H1 (cell line): ENCODE results near the gene LRRC49. TPM values are rescaled to one million over a fixed set of nuclear protein-coding genes. Genes with fewer than 3 reads are reported as not detected.

ENCODE experiments used
- CTCF ChIA-PET: fragments of 300-600 bp; sonication (Branson Sonifier 250); formaldehyde crosslinking; loops from one replicate; lab custom pipeline; 2021; ENCODE audit not compliant: partially characterized antibody; lab: Charles Lee
- POLR2A ChIA-PET: fragments of 300-600 bp; sonication (Branson Sonifier 250); formaldehyde crosslinking; loops from one replicate; lab custom pipeline; 2021; ENCODE audit warnings: inconsistent platforms; ENCODE audit not compliant: partially characterized antibody; lab: Charles Lee
- DNase-seq, 2 experiments: peaks; one replicate each; pipeline versions ENCODE4 v3.0.0 to v3.0.0-alpha.2; 2010 to 2022; ENCODE audit warnings: low spot score in 2 of 2, low read depth in 1 of 2, mixed read lengths in 1 of 2
- FAIRE-seq: peaks from 2 replicates; lab custom pipeline; 2011; peaks lifted over from hg19 to GRCh38; lab: Jason Lieb, UNC
- H2AFZ ChIP-seq: 2 replicates; pipeline ENCODE4 v1.8.1; 2012; ENCODE audit warnings: low read length, inconsistent platforms
- H2AK5ac ChIP-seq: 2 replicates; pipeline ENCODE4 v1.6.1; 2013; ENCODE audit warnings: low read depth, low read length
- H2BK120ac ChIP-seq: replicated peaks from 2 replicates; pipeline ENCODE3; 2013; ENCODE audit warnings: low read depth, low read length, inconsistent platforms
- H2BK12ac ChIP-seq: 2 replicates; pipeline ENCODE4 v1.6.1; 2013; ENCODE audit warnings: low read depth, low read length
- H2BK15ac ChIP-seq: 2 replicates; pipeline ENCODE4 v1.6.1; 2013; ENCODE audit warnings: low read length
- H2BK20ac ChIP-seq: 2 replicates; pipeline ENCODE4 v1.6.1; 2013; ENCODE audit warnings: low read length
- H2BK5ac ChIP-seq: 2 replicates; pipeline ENCODE4 v1.6.1; 2013; ENCODE audit warnings: low read depth, low read length
- H3K14ac ChIP-seq: 2 replicates; pipeline ENCODE4 v1.6.1; 2013; ENCODE audit warnings: inconsistent platforms; ENCODE audit not compliant: insufficient read length
- H3K18ac ChIP-seq: 2 replicates; pipeline ENCODE4 v1.6.1; 2013; ENCODE audit warnings: low read length; ENCODE audit errors: extremely low read depth
- H3K23ac ChIP-seq: 2 replicates; pipeline ENCODE4 v1.6.1; 2013; ENCODE audit warnings: inconsistent platforms; ENCODE audit not compliant: insufficient read length
- H3K23me2 ChIP-seq: 2 replicates; pipeline ENCODE4 v1.6.1; 2013; ENCODE audit warnings: low read depth, low read length
- H3K27ac ChIP-seq: 2 replicates; pipeline ENCODE4 v1.6.1; 2011; ENCODE audit warnings: low read depth, low read length, inconsistent platforms
- H3K27me3 ChIP-seq, 4 experiments: replicated peaks in 1 of 4; 1 replicate in 1 of 4; 2 replicates in 3 of 4; pipeline versions ENCODE4 v1.6.1 to v1.8.1; 2011 to 2013; ENCODE audit warnings: low read length in 3 of 4, mild to moderate bottlenecking in 3 of 4, inconsistent platforms in 2 of 4, mixed read lengths in 2 of 4, moderate library complexity in 1 of 4; ENCODE audit not compliant: control insufficient read depth in 3 of 4, insufficient read depth in 3 of 4; ENCODE audit errors: extremely low read depth in 1 of 4
- H3K36me3 ChIP-seq, 4 experiments: 2 replicates each; pipeline versions ENCODE4 v1.6.1 to v1.8.1; 2011 to 2013; ENCODE audit warnings: mild to moderate bottlenecking in 4 of 4, low read length in 3 of 4, moderate library complexity in 2 of 4, control low read depth in 1 of 4, inconsistent platforms in 1 of 4; ENCODE audit not compliant: insufficient read depth in 4 of 4, control insufficient read depth in 2 of 4
- H3K4ac ChIP-seq: replicated peaks from 2 replicates; pipeline ENCODE3; 2013; ENCODE audit warnings: low read length, low read depth, mixed read lengths, inconsistent platforms; ENCODE audit not compliant: insufficient read length
- H3K4me1 ChIP-seq, 4 experiments: replicated peaks in 1 of 4; 1 replicate in 1 of 4; 2 replicates in 3 of 4; pipeline versions ENCODE4 v1.6.1 to v1.8.1; 2011 to 2013; ENCODE audit warnings: low read length in 3 of 4, inconsistent platforms in 2 of 4, mixed read lengths in 1 of 4; ENCODE audit not compliant: insufficient read depth in 4 of 4, control insufficient read depth in 3 of 4
- H3K4me2 ChIP-seq, 2 experiments: 2 replicates each; pipeline versions ENCODE4 v1.6.1 to v1.8.1; 2011 to 2013; ENCODE audit warnings: low read depth in 2 of 2, low read length in 2 of 2, control low read depth in 1 of 2, inconsistent platforms in 1 of 2, mild to moderate bottlenecking in 1 of 2; ENCODE audit not compliant: insufficient read depth in 1 of 2
- H3K4me3 ChIP-seq, 4 experiments: fragments of 200-600, 300-600 bp in 1 of 4; sonication (generic), shearing (Covaris generic), sonication (Bioruptor Twin) in 1 of 4; 2 replicates each; pipeline versions ENCODE4 v1.5.1 to v1.8.1; 2011 to 2016; ENCODE audit warnings: low read length in 4 of 4, low read depth in 3 of 4, control low read depth in 2 of 4, inconsistent platforms in 2 of 4, mild to moderate bottlenecking in 2 of 4, mixed read lengths in 1 of 4, moderate library complexity in 1 of 4; ENCODE audit not compliant: insufficient read depth in 2 of 4; ENCODE audit errors: extremely low read depth in 1 of 4
- H3K56ac ChIP-seq: replicated peaks from 2 replicates; pipeline ENCODE3; 2013; ENCODE audit warnings: low read depth, mild to moderate bottlenecking, mixed read lengths, low read length, inconsistent platforms; ENCODE audit not compliant: insufficient read length
- H3K79me1 ChIP-seq: 2 replicates; pipeline ENCODE4 v1.6.1; 2013; ENCODE audit warnings: low read depth, low read length, control low read depth
- H3K79me2 ChIP-seq, 2 experiments: 2 replicates each; pipeline versions ENCODE4 v1.6.1 to v1.8.1; 2012 to 2013; ENCODE audit warnings: low read length in 2 of 2, mild to moderate bottlenecking in 2 of 2, inconsistent platforms in 1 of 2; ENCODE audit not compliant: insufficient read depth in 2 of 2, control insufficient read depth in 1 of 2
- H3K9ac ChIP-seq, 4 experiments: replicated peaks in 1 of 4; 1 replicate in 1 of 4; 2 replicates in 3 of 4; pipeline versions ENCODE4 v1.6.1 to v1.8.1; 2011 to 2013; ENCODE audit warnings: low read depth in 3 of 4, low read length in 3 of 4, control low read depth in 2 of 4, mild to moderate bottlenecking in 2 of 4, moderate library complexity in 2 of 4, inconsistent platforms in 1 of 4; ENCODE audit errors: extremely low read depth in 1 of 4
- H3K9me3 ChIP-seq, 2 experiments: 2 replicates each; pipeline versions ENCODE4 v1.6.1 to v1.8.1; 2012 to 2013; ENCODE audit warnings: mild to moderate bottlenecking in 2 of 2, moderate library complexity in 2 of 2, control low read depth in 1 of 2, inconsistent platforms in 1 of 2, low read depth in 1 of 2, low read length in 1 of 2, mixed read lengths in 1 of 2; ENCODE audit not compliant: insufficient read depth in 2 of 2
- H4K20me1 ChIP-seq, 2 experiments: replicated peaks in 1 of 2; 2 replicates each; pipeline versions ENCODE3 to v1.8.1; 2011 to 2013; ENCODE audit warnings: inconsistent platforms in 2 of 2, low read length in 2 of 2, mild to moderate bottlenecking in 1 of 2; ENCODE audit not compliant: insufficient read depth in 2 of 2, control insufficient read depth in 1 of 2
- H4K5ac ChIP-seq: 2 replicates; pipeline ENCODE4 v1.6.1; 2013; ENCODE audit warnings: low read length, low read depth, mixed read lengths, inconsistent platforms; ENCODE audit not compliant: insufficient read length
- H4K8ac ChIP-seq: 2 replicates; pipeline ENCODE4 v1.8.0; 2013; ENCODE audit warnings: mild to moderate bottlenecking, moderate library complexity, low read length, inconsistent platforms; ENCODE audit not compliant: insufficient read depth; ENCODE audit errors: extremely low read depth
- H4K91ac ChIP-seq: replicated peaks from 2 replicates; pipeline ENCODE3; 2013; ENCODE audit warnings: low read length, mixed read lengths, inconsistent platforms; ENCODE audit not compliant: insufficient read length
- BRCA1 ChIP-seq: IDR thresholded peaks from 2 replicates; pipeline ENCODE4 v1.6.1; 2012; ENCODE audit warnings: low read depth, low read length, improper control_type of control experiment
- CBX8 ChIP-seq: fragments of 300-800, 300-1000 bp; sonication (generic); IDR thresholded peaks from 2 replicates; pipeline ENCODE4 v1.7.1; 2016; ENCODE audit warnings: low read depth, low read length, borderline replicate concordance
- FOSL1 ChIP-seq: IDR thresholded peaks from 2 replicates; pipeline ENCODE4 v1.6.1; 2011; ENCODE audit warnings: mild to moderate bottlenecking, low read depth, low read length, moderate library complexity; ENCODE audit not compliant: insufficient read depth
- JUN ChIP-seq: IDR thresholded peaks from 2 replicates; pipeline ENCODE4 v1.6.1; 2011; ENCODE audit warnings: low read depth, mild to moderate bottlenecking, improper control_type of control experiment, low read length
- SP4 ChIP-seq: IDR thresholded peaks from 2 replicates; pipeline ENCODE4 v1.6.1; 2012; ENCODE audit warnings: low read length, inconsistent platforms
- TAF7 ChIP-seq: optimal IDR thresholded peaks from 2 replicates; pipeline ENCODE3; 2011; ENCODE audit warnings: low read depth, mild to moderate bottlenecking, inconsistent platforms, low read length, moderate library complexity, borderline replicate concordance
- WGBS, 2 experiments: shearing (Covaris generic) in 1 of 2; methylation state at CpG; one replicate each; pipeline versions ENCODE4 v1.1.6 to v1.1.7; 2013 to 2015; ENCODE audit warnings: low lambda C conversion rate in 2 of 2, mixed read lengths in 2 of 2, inconsistent platforms in 1 of 2, low coverage in 1 of 2, missing lambda C conversion rate in 1 of 2; ENCODE audit not compliant: insufficient replicate concordance in 2 of 2, insufficient coverage in 1 of 2, insufficient read length in 1 of 2; ENCODE audit errors: extremely low coverage in 1 of 2, missing lambda C conversion rate in 1 of 2; 5-methylcytosine and 5-hydroxymethylcytosine counted together
- polyA plus RNA-seq, 7 experiments: library from polyadenylated mRNA; depleted of rRNA in 3 of 7; stranded (reverse) in 5 of 7; unstranded in 2 of 7; fragments of >200 nt in 5 of 7; fragments of 200-250 nt in 2 of 7; gene quantifications; 1 replicate in 5 of 7; 2 replicates in 1 of 7; 4 replicates in 1 of 7; pipeline versions ENCODE4 v1.2.1 to v1.2.3, GENCODE V29; 2011 to 2013; ENCODE audit warnings: missing spikeins in 2 of 7, mixed read lengths in 2 of 7
- total RNA-seq: library from RNA; stranded (reverse); fragmentation: NEBNext Ultra II Directional; extraction: Animal tissue kit (Norgen Biotek cat#: 25700); gene quantifications from 2 replicates; pipeline ENCODE4 v1.2.1, GENCODE V29; 2021

LRRC49 gene
- total and polyA plus RNA-seq, 2 of the 8 experiments (the other 6 are each of a cell fraction or from before 2014, with no cell fraction given), result 5.0 to 10.4 TPM

GRCh38 chr15:70859998-70860397, 32.6 kb upstream of the LRRC49 start:
- no peaks in the 10 kb centered on the region for H3K79me2 ChIP-seq
- DNase-seq (no peak), FAIRE-seq (no peak)
- no peak overlapping the region for H2AK5ac ChIP-seq
- no peak overlapping the region for H3K56ac ChIP-seq
- H2BK5ac ChIP-seq, result no peak overlapping the region
- H2BK15ac ChIP-seq, result no peak overlapping the region
- no peak overlapping the region for H2BK12ac ChIP-seq
- no peaks in the 10 kb centered on the region for H3K4me1 ChIP-seq
- no peaks in the 10 kb centered on the region for H3K9me3 ChIP-seq
- no peak overlapping the region for H3K23ac ChIP-seq
- H4K91ac ChIP-seq, result no peak overlapping the region
- no peak overlapping the region for H4K5ac ChIP-seq
- TF ChIP-seq JUN, result no peak
- TF ChIP-seq BRCA1, result no peak
- no peak for TF ChIP-seq SP4
- TF ChIP-seq TAF7, result no peak
- no peak for TF ChIP-seq CBX8
- TF ChIP-seq FOSL1, result no peak
- H2BK120ac ChIP-seq, result no peak overlapping the region
- no peak overlapping the region for H2AFZ ChIP-seq
- H3K23me2 ChIP-seq, result no peaks in the 10 kb centered on the region
- ChIA-PET POLR2A (no interaction called here), CTCF (interaction anchor here (0.8 to 2.4 kb wide), 6 partner anchors 9 to 1394 kb away, joined by 3 to 7 read pairs (median 4); no protein-coding TSS in a partner anchor)
- WGBS, 2 experiments, result 87% methylated on average over 11 of the region's 11 CpGs; no CpG with 5 or more reads in 1 of the 2 experiments
- H3K9ac ChIP-seq, result no peak overlapping the region
- H3K79me1 ChIP-seq, result no peaks in the 10 kb centered on the region
- H2BK20ac ChIP-seq, result no peak overlapping the region
- no peak overlapping the region for H3K27ac ChIP-seq
- H3K4ac ChIP-seq, result no peak overlapping the region
- no peak overlapping the region for H3K14ac ChIP-seq
- H3K4me2 ChIP-seq, result no peak overlapping the region
- H4K20me1 ChIP-seq, result no peaks in the 10 kb centered on the region
- no peak overlapping the region for H4K8ac ChIP-seq
- H3K36me3 ChIP-seq, result no peaks in the 10 kb centered on the region
- no peak overlapping the region for H3K4me3 ChIP-seq
- H3K27me3 ChIP-seq, result 0 out of 7 replicates have a peak, but pooled peaks cover 0 to 3% (median 0%) of the 10 kb centered on the region in 4 experiments
- H3K18ac ChIP-seq, result no peak overlapping the region
